PC-9 (cell line): ENCODE results near the gene SPAG9. TPM values are rescaled to one million over a fixed set of nuclear protein-coding genes. Genes with fewer than 3 reads are reported as not detected.

Source experiments
- BruUV-seq: library from RNA; stranded (reverse); fragments of 400-500 nt; replicated peaks from 2 replicates; lab custom pipeline; 2021; lab: Mats Ljungman, UMichigan
- CTCF ChIA-PET: fragments of 300-600 bp; sonication (Branson Sonifier 250); formaldehyde crosslinking; loops from one replicate; lab custom pipeline; 2022; ENCODE audit warnings: antibody characterized with exemption; lab: Charles Lee
- POLR2A ChIA-PET: fragments of 300-600 bp; sonication (Branson Sonifier 250); formaldehyde crosslinking; loops from one replicate; lab custom pipeline; 2022; ENCODE audit warnings: antibody characterized with exemption; ENCODE audit not compliant: unreplicated experiment; lab: Charles Lee
- DNase-seq, 2 experiments: peaks; one replicate each; pipeline versions ENCODE4 v3.0.0 to v3.0.0-alpha.2; 2015 to 2022; ENCODE audit warnings: mixed read lengths in 1 of 2
- H2AFZ ChIP-seq: fragments of 200-600 bp; sonication (generic); 2 replicates; pipeline ENCODE4 v1.8.1; 2017; ENCODE audit warnings: antibody characterized with exemption
- H3F3A ChIP-seq: fragments of 200-600 bp; sonication (generic); 2 replicates; pipeline ENCODE4 v1.8.1; 2017; ENCODE audit warnings: antibody characterized with exemption, mild to moderate bottlenecking, low read depth; ENCODE audit not compliant: insufficient read depth
- H3K27ac ChIP-seq: fragments of 200-600 bp; sonication (generic); 2 replicates; pipeline ENCODE4 v1.6.1; 2016; ENCODE audit warnings: mixed run types
- H3K27me3 ChIP-seq: fragments of 200-600 bp; sonication (generic); 2 replicates; pipeline ENCODE4 v1.6.1; 2016; ENCODE audit warnings: low read depth, mixed run types; ENCODE audit not compliant: insufficient read depth
- H3K36me3 ChIP-seq: fragments of 200-600 bp; sonication (generic); 2 replicates; pipeline ENCODE4 v1.6.1; 2016; ENCODE audit warnings: low read depth, mixed run types
- H3K4me1 ChIP-seq: fragments of 200-600 bp; sonication (generic); replicated peaks from 2 replicates; pipeline ENCODE4 v1.6.1; 2016; ENCODE audit warnings: mixed run types; ENCODE audit not compliant: insufficient read depth
- H3K4me2 ChIP-seq: fragments of 200-600 bp; sonication (generic); 2 replicates; pipeline ENCODE4 v1.6.1; 2017; ENCODE audit warnings: mixed run types
- H3K4me3 ChIP-seq: fragments of 200-600 bp; sonication (generic); 2 replicates; pipeline ENCODE4 v1.6.1; 2016; ENCODE audit warnings: mixed run types
- H3K79me2 ChIP-seq: fragments of 200-600 bp; sonication (generic); 2 replicates; pipeline ENCODE4 v1.6.1; 2017; ENCODE audit warnings: low read depth, mixed run types
- H3K9me2 ChIP-seq: fragments of 200-600 bp; sonication (generic); 2 replicates; pipeline ENCODE4 v1.8.1; 2017; ENCODE audit warnings: mild to moderate bottlenecking; ENCODE audit not compliant: insufficient read depth
- H3K9me3 ChIP-seq: fragments of 200-600 bp; sonication (generic); 2 replicates; pipeline ENCODE4 v1.8.1; 2016; ENCODE audit warnings: low read depth; ENCODE audit not compliant: insufficient read depth
- H4K20me1 ChIP-seq: fragments of 200-600 bp; sonication (generic); 2 replicates; pipeline ENCODE4 v1.8.1; 2017; ENCODE audit not compliant: insufficient read depth
- EZH2 ChIP-seq: fragments of 200-600 bp; sonication (generic); IDR thresholded peaks from 2 replicates; pipeline ENCODE4 v1.8.0; 2017; ENCODE audit warnings: antibody characterized with exemption, low read depth
- intact Hi-C: fragments of 100-400 bp; cut with micrococcal nuclease; formaldehyde crosslinking; loops from one replicate; pipeline ENCODE4 v1.10.0; 2022; ENCODE audit not compliant: unreplicated experiment
- total RNA-seq: library from RNA; stranded (reverse); gene quantifications from 2 replicates; pipeline ENCODE4 v1.2.3, GENCODE V29; 2021
- TF ChIP-seq, protein P1 (sequence below): fragments of 200-600 bp; sonication (generic); conservative IDR thresholded peaks from 2 replicates; pipeline ENCODE4 v1.6.1; 2017; ENCODE audit warnings: mixed run types, antibody characterized with exemption, mild to moderate bottlenecking, moderate library complexity

Gene SPAG9
- total RNA-seq, 1 experiment from 2014 or later, result 51.8 TPM

DNA sequence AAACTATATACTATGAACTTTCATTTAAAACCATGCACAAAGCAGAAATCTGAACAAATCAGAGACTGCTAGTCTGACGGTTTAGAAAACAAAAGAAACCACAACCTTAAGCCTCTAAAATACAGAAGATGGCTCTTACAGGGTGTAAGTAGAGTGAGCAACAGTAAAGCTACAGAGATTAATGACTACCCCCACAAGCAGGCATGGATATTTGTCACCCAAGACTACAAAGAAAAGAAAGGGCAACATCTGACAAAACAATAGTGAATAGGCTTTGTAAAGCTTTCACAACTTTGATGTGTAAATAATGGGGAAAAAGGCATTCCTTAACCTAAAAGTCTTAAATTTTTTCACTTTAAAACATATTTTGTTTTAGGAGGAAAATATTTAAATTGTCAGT lies 75.0 kb downstream of the SPAG9 start:
- H2AFZ ChIP-seq, result no peak overlapping the region
- H3K4me3 ChIP-seq, result no peak overlapping the region
- TF ChIP-seq, protein P1, sequence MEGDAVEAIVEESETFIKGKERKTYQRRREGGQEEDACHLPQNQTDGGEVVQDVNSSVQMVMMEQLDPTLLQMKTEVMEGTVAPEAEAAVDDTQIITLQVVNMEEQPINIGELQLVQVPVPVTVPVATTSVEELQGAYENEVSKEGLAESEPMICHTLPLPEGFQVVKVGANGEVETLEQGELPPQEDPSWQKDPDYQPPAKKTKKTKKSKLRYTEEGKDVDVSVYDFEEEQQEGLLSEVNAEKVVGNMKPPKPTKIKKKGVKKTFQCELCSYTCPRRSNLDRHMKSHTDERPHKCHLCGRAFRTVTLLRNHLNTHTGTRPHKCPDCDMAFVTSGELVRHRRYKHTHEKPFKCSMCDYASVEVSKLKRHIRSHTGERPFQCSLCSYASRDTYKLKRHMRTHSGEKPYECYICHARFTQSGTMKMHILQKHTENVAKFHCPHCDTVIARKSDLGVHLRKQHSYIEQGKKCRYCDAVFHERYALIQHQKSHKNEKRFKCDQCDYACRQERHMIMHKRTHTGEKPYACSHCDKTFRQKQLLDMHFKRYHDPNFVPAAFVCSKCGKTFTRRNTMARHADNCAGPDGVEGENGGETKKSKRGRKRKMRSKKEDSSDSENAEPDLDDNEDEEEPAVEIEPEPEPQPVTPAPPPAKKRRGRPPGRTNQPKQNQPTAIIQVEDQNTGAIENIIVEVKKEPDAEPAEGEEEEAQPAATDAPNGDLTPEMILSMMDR, result no peak
- TF ChIP-seq EZH2, result no peak
- H3K4me2 ChIP-seq, result no peak overlapping the region
- no peaks in the 10 kb centered on the region for H3K4me1 ChIP-seq
- intact Hi-C loops, result no loop called here
- H3K9me3 ChIP-seq, result no peaks in the 10 kb centered on the region
- H3K36me3 ChIP-seq, result peaks cover 6% of the 10 kb centered on the region; the same call in 1 of the 2 replicates
- H3K27ac ChIP-seq, result no peak overlapping the region
- H3K9me2 ChIP-seq, result no peaks in the 10 kb centered on the region
- H3F3A ChIP-seq, result no peaks in the 10 kb centered on the region
- ChIA-PET POLR2A (no interaction called here), CTCF (no interaction called here)
- no peaks in the 10 kb centered on the region; the same call in 1 of the 2 replicates for H3K79me2 ChIP-seq
- no peaks in the 10 kb centered on the region for H3K27me3 ChIP-seq
- DNase-seq, result no peak
- no TSS peak for BruUV-seq
- 0 out of 2 replicates have a peak, but pooled peaks cover 8% of the 10 kb centered on the region for H4K20me1 ChIP-seq

DNA sequence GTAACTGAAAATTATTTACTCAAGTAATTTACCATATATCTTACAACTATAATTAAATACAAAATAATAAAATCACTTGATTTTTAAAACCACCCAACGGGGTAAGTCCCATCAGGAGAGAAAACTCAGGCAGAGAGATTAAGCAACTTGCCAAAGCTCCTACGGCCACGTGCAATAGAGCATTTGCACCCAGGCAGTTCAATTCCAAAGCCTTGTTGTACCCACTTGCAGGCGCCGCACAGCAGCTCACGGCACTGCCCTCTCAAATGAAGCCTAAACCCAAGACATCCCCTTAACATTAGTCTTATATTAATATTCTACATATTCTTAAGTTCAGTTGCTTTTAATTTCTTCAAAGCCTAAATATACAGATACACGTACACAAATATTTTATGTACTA lies 75.7 kb downstream of the SPAG9 start:
- H3K79me2 ChIP-seq, result no peaks in the 10 kb centered on the region; the same call in 1 of the 2 replicates
- H3F3A ChIP-seq, result no peaks in the 10 kb centered on the region
- intact Hi-C loops, result no loop called here
- no peaks in the 10 kb centered on the region for H3K27me3 ChIP-seq
- TF ChIP-seq EZH2, result no peak
- TF ChIP-seq, protein P1, result no peak
- DNase-seq, result no peak
- no peak overlapping the region for H3K4me3 ChIP-seq
- H3K9me2 ChIP-seq, result no peaks in the 10 kb centered on the region
- 0 out of 2 replicates have a peak, but pooled peaks cover 8% of the 10 kb centered on the region for H4K20me1 ChIP-seq
- H3K36me3 ChIP-seq, result peaks cover 6% of the 10 kb centered on the region; the same call in 1 of the 2 replicates
- no TSS peak for BruUV-seq
- no peak overlapping the region for H3K27ac ChIP-seq
- H3K4me2 ChIP-seq, result no peak overlapping the region
- ChIA-PET CTCF (no interaction called here), POLR2A (interaction anchor here (0.7 kb wide), 1 partner anchor 13 kb away, joined by 7 read pairs; no protein-coding TSS in a partner anchor)
- H3K9me3 ChIP-seq, result no peaks in the 10 kb centered on the region
- H2AFZ ChIP-seq, result no peak overlapping the region
- H3K4me1 ChIP-seq, result no peaks in the 10 kb centered on the region

DNA sequence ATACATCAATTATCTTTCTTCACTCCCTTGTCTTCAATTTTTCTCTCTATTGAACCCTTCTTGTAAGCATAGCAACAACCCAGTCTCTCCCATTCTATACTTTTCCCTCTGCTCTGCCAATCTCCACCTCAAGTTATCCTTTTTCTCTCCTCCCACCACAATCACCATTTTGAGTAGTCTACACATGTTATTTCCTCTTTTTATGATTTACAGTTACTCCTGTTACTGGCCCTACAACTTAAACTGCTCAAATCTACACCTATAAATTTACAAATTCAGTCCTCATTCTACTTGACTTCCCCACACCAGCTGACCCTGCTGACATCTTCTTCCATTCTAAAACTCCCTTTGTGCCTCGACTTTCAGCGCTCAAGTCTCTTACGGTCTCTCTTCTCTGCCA lies 84.6 kb downstream of the SPAG9 start:
- no peak overlapping the region for H2AFZ ChIP-seq
- no peaks in the 10 kb centered on the region for H3K4me1 ChIP-seq
- no peak for TF ChIP-seq EZH2
- TF ChIP-seq, protein P1, result no peak
- H3K79me2 ChIP-seq, result no peaks in the 10 kb centered on the region
- no peaks in the 10 kb centered on the region for H3K27me3 ChIP-seq
- H3K27ac ChIP-seq, result no peak overlapping the region
- intact Hi-C loops, result no loop called here
- DNase-seq, result no peak
- CTCF ChIA-PET, result no interaction called here
- H3K9me3 ChIP-seq, result no peaks in the 10 kb centered on the region
- no peak overlapping the region for H3K4me2 ChIP-seq
- no TSS peak for BruUV-seq
- H3F3A ChIP-seq, result peaks cover 6% of the 10 kb centered on the region; the same call in 1 of the 2 replicates
- no peak overlapping the region for H3K4me3 ChIP-seq
- peaks cover 3% of the 10 kb centered on the region; the same call in 1 of the 2 replicates for H3K36me3 ChIP-seq
- POLR2A ChIA-PET, result no interaction called here
- H4K20me1 ChIP-seq, result no peaks in the 10 kb centered on the region
- no peaks in the 10 kb centered on the region for H3K9me2 ChIP-seq
